ENCODE data around the gene AMDHD1.
"Not testable (repeated sequence)": the region's sequence is repeated elsewhere in the genome, so short reads cannot be mapped to it uniquely, and the experiment has no call there.

The AMDHD1 gene

GRCh38 chr12:95966287-95966870, 23.2 kb downstream of the AMDHD1 start:
- FAIRE-seq = no peak

- no peak for FAIRE-seq
Observed at GRCh38 chr12:95967301-95967700, 24.2 kb downstream of the AMDHD1 start.

- not testable (repeated sequence) for FAIRE-seq
Observed at GRCh38 chr12:95969116-95969515, 26.0 kb downstream of the AMDHD1 start.

- no peak for FAIRE-seq
Observed at GRCh38 chr12:95970905-95971304, 27.8 kb downstream of the AMDHD1 start.

GRCh38 chr12:95972832-95973456, 29.8 kb downstream of the AMDHD1 start:
- no peak for FAIRE-seq

GRCh38 chr12:95974358-95974757, 31.2 kb downstream of the AMDHD1 start:
- FAIRE-seq = no peak

GRCh38 chr12:95975491-95975890, 32.4 kb downstream of the AMDHD1 start:
- FAIRE-seq = no peak

- no peak for FAIRE-seq
Observed at GRCh38 chr12:95976416-95976832, 33.3 kb downstream of the AMDHD1 start.

- FAIRE-seq = no peak
Observed at GRCh38 chr12:95977764-95978305, 34.7 kb downstream of the AMDHD1 start.

GRCh38 chr12:95978351-95978750, 35.2 kb downstream of the AMDHD1 start:
- no peak for FAIRE-seq

GRCh38 chr12:95978774-95979173, 35.6 kb downstream of the AMDHD1 start:
- FAIRE-seq = no peak

- no peak for FAIRE-seq
Observed at GRCh38 chr12:95980437-95980836, 37.3 kb downstream of the AMDHD1 start.

- FAIRE-seq = no peak
Observed at GRCh38 chr12:95982602-95983001, 39.5 kb downstream of the AMDHD1 start.

GRCh38 chr12:95984682-95985081, 41.6 kb downstream of the AMDHD1 start:
- FAIRE-seq = no peak

GRCh38 chr12:95986635-95987570, 43.8 kb downstream of the AMDHD1 start:
- FAIRE-seq = no peak

- no peak for FAIRE-seq
Observed at GRCh38 chr12:95988506-95989275, 45.6 kb downstream of the AMDHD1 start.

- FAIRE-seq = no peak
Observed at GRCh38 chr12:95989504-95990123, 46.5 kb downstream of the AMDHD1 start.

GRCh38 chr12:95990136-95990535, 47.0 kb downstream of the AMDHD1 start:
- no peak for FAIRE-seq

GRCh38 chr12:95993907-95994306, 50.8 kb downstream of the AMDHD1 start:
- FAIRE-seq = no peak

GRCh38 chr12:95994476-95994875, 51.3 kb downstream of the AMDHD1 start:
- no peak for FAIRE-seq

GRCh38 chr12:95995238-95996031, 52.3 kb downstream of the AMDHD1 start:
- no peak for FAIRE-seq
